Neural progenitor cell (in vitro differentiated cells): ENCODE measurements around the gene HOXC10.

Experiments used
- EZH2 ChIP-seq: fragments of 200-600 bp; sonication (generic); IDR thresholded peaks from 2 replicates; pipeline ENCODE4 v1.6.1; 2017; ENCODE audit warnings: antibody characterized with exemption, mild to moderate bottlenecking, moderate library complexity
- TF ChIP-seq, protein P1 (sequence below): fragments of 200-600 bp; sonication (generic); IDR thresholded peaks from 2 replicates; pipeline ENCODE4 v1.5.1; 2017; ENCODE audit warnings: antibody characterized with exemption, mild to moderate bottlenecking

DNA sequence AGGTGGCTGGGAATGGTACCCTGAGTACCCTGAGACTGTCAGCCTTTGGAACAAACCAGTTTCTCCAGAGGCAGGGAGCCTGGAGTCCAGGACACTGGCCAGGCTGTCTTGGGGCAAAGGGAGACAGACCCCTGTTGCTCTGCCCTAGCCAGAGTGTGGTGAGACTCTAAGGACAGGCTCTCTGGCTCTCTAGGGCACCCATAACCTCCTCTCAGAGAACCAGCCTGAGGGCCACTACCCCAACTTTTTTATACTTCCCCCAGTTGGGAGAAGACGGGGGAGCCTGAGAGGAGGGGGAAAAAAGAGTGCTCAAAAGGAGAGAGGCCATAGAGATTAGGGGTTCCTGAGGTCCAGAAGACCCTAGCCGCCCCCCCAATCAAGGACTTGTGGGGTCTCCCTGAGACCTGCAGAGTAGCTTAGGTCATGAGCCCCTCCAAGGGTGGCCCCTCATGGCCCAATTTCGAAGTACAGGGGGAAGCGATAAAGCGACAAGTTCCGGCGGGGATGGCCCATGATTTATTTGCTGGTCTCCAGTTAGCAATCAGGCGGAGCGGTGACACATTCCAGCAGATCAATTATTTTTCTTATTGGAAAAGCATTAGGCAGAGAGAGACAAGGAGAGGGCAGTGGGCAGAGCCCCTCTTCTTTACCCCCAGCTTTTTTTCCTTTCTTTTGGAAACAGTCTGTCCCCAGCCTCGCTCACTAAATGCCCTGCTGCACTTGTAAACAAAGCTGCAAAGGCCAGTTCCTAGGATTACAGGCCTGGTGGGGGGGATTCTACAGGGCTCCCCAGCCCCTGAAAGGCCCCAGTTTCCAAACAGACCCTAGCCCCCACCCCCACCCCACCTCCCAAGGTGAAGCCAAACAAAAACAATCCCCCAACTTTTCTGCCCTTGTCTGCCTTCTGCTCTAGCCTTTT lies 25.4 kb downstream of the HOXC10 start:
- no peak for TF ChIP-seq EZH2
- TF ChIP-seq, protein P1, sequence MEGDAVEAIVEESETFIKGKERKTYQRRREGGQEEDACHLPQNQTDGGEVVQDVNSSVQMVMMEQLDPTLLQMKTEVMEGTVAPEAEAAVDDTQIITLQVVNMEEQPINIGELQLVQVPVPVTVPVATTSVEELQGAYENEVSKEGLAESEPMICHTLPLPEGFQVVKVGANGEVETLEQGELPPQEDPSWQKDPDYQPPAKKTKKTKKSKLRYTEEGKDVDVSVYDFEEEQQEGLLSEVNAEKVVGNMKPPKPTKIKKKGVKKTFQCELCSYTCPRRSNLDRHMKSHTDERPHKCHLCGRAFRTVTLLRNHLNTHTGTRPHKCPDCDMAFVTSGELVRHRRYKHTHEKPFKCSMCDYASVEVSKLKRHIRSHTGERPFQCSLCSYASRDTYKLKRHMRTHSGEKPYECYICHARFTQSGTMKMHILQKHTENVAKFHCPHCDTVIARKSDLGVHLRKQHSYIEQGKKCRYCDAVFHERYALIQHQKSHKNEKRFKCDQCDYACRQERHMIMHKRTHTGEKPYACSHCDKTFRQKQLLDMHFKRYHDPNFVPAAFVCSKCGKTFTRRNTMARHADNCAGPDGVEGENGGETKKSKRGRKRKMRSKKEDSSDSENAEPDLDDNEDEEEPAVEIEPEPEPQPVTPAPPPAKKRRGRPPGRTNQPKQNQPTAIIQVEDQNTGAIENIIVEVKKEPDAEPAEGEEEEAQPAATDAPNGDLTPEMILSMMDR, result no peak
